Body of pancreas (tissue), 4 donors: ENCODE data around the gene WRNIP1. TPM values are rescaled to one million over a fixed set of nuclear protein-coding genes. Genes with fewer than 3 reads are reported as not detected.
A peak's percentile ranks its signal among the peaks of the same experiment; 100 is the strongest.

Experiments used
- ATAC-seq: fragments of 150-250 bp; one replicate; pipeline ENCODE4 v1.9.1; 2016
- DNase-seq, 4 donors: peaks; one replicate each; pipeline ENCODE4 v3.0.0-alpha.2; 2019
- H3K27ac ChIP-seq, 4 donors: fragments of 200-600 bp; sonication (generic); 1 replicate in 3 of 4; 2 replicates in 1 of 4; pipeline versions ENCODE4 v1.5.1 to v1.6.1; 2016 to 2019; ENCODE audit warnings: mild to moderate bottlenecking in 1 of 4, mixed read lengths in 1 of 4, moderate library complexity in 1 of 4
- H3K27me3 ChIP-seq, 2 donors: fragments of 200-600 bp; sonication (generic); one replicate each; pipeline ENCODE4 v1.6.0; 2016; ENCODE audit warnings: mild to moderate bottlenecking in 1 of 2
- H3K36me3 ChIP-seq, 2 donors: fragments of 200-600 bp; sonication (generic); replicated peaks in 1 of 2; 2 replicates each; pipeline ENCODE4 v1.5.1; 2016; ENCODE audit warnings: low read depth in 2 of 2; ENCODE audit not compliant: insufficient read depth in 1 of 2
- H3K4me1 ChIP-seq: fragments of 200-600 bp; sonication (generic); one replicate; pipeline ENCODE4 v1.6.0; 2016
- H3K4me3 ChIP-seq, 2 donors: fragments of 200-600 bp; sonication (generic); 1 replicate in 1 of 2; 2 replicates in 1 of 2; pipeline ENCODE4 v1.5.1; 2016 to 2019
- H3K9me3 ChIP-seq, 3 donors: fragments of 200-600 bp; sonication (generic); 1 replicate in 2 of 3; 2 replicates in 1 of 3; pipeline ENCODE4 v1.5.1; 2016
- CTCF ChIP-seq, 7 experiments: fragments of 450-650 bp in 4 of 7; fragments of 200-600 bp in 3 of 7; sonication (generic) in 3 of 7; IDR thresholded peaks; one replicate each; pipeline ENCODE4 v1.5.1; 2016 to 2019; ENCODE audit warnings: antibody characterized with exemption in 7 of 7
- POLR2A ChIP-seq, 3 donors: fragments of 450-650 bp; IDR thresholded peaks; one replicate each; pipeline ENCODE4 v1.6.1; 2016; ENCODE audit warnings: antibody characterized with exemption in 3 of 3, mild to moderate bottlenecking in 2 of 3
- WGBS, 2 donors: methylation state at CpG; one replicate each; pipeline ENCODE4 v1.1.5; 2017; 5-methylcytosine and 5-hydroxymethylcytosine counted together
- intact Hi-C: fragments of 100-400 bp; cut with DNase I; formaldehyde crosslinking; loops from one replicate; pipeline ENCODE4 v1.15.1; 2023
- total RNA-seq, 2 donors: library from RNA; depleted of rRNA; stranded (reverse); fragments of >200 nt; gene quantifications; one replicate each; pipeline ENCODE4 v1.1.0, GENCODE V29; 2016

WRNIP1 gene
- total RNA-seq, 2 donors from 2014 or later = 61.0 to 62.0 TPM

GRCh38 chr6:2786269-2786668 lies 21.1 kb downstream of the WRNIP1 start:
- intact Hi-C loops = loop anchor here (5.0 to 10.0 kb wide), 2 partner anchors 71 to 159 kb away; no protein-coding TSS in a partner anchor
- peaks cover 0 to 2% of the 10 kb centered on the region in 2 donors for H3K36me3 ChIP-seq
- H3K4me3 ChIP-seq = no peak overlapping the region
- no peaks in the 10 kb centered on the region for H3K9me3 ChIP-seq
- TF ChIP-seq POLR2A (IDR thresholded peaks at IDR 0.05) = no peak
- TF ChIP-seq CTCF (IDR thresholded peaks at IDR 0.05) = no peak
- H3K27ac ChIP-seq = no peak overlapping the region
- WGBS, 2 donors = 69 to 82% methylated on average over 4 of the region's 4 CpGs
- H3K27me3 ChIP-seq = no peaks in the 10 kb centered on the region
- peaks cover 16% of the 10 kb centered on the region for H3K4me1 ChIP-seq
- ATAC-seq (no peak), DNase-seq (no peak)

- 23 to 24% methylated on average over 11 of the region's 11 CpGs for WGBS, 2 donors
- DNase-seq (peak; percentile 84 to 90 (median 86)), ATAC-seq (peak; percentile 92)
- Histone ChIP-seq H3K36me3 (peaks cover 0 to 2% of the 10 kb centered on the region in 2 donors), H3K4me1 (peaks cover 31% of the 10 kb centered on the region), H3K27ac (peak overlapping the region; percentile 64 to 80 (median 74)), H3K27me3 (no peaks in the 10 kb centered on the region), H3K9me3 (no peaks in the 10 kb centered on the region), H3K4me3 (no peak overlapping the region)
- intact Hi-C loops = no loop called here
- TF ChIP-seq POLR2A (IDR thresholded peaks at IDR 0.05) (peak in 2 of 3 donors; percentile 33 to 39), CTCF (IDR thresholded peaks at IDR 0.05) (peak; percentile 61 to 95 (median 94))
Observed at GRCh38 chr6:2790588-2791449, 25.6 kb downstream of the WRNIP1 start.

- intact Hi-C loops = no loop called here
- TF ChIP-seq POLR2A (IDR thresholded peaks at IDR 0.05) (no peak), CTCF (IDR thresholded peaks at IDR 0.05) (no peak)
- no peaks in the 10 kb centered on the region for H3K27me3 ChIP-seq
- ATAC-seq = peak; percentile 51
- peak in 1 of 4 donors; percentile 42 for DNase-seq
- no peaks in the 10 kb centered on the region for H3K9me3 ChIP-seq
- peaks cover 32% of the 10 kb centered on the region for H3K4me1 ChIP-seq
- H3K27ac ChIP-seq = peak overlapping the region; percentile 64 to 80 (median 74)
- H3K36me3 ChIP-seq = peaks cover 0 to 2% of the 10 kb centered on the region in 2 donors
- 30 to 31% methylated on average over 4 of the region's 4 CpGs for WGBS, 2 donors
- H3K4me3 ChIP-seq = no peak overlapping the region
Observed at GRCh38 chr6:2791450-2791974, 26.3 kb downstream of the WRNIP1 start.

- WGBS, 2 donors = 81 to 88% methylated on average over 17 of the region's 17 CpGs
- Histone ChIP-seq H3K27me3 (no peaks in the 10 kb centered on the region), H3K4me3 (no peak overlapping the region), H3K27ac (peak overlapping the region; percentile 59 to 80 (median 72)), H3K36me3 (no peaks in the 10 kb centered on the region), H3K9me3 (no peaks in the 10 kb centered on the region), H3K4me1 (peaks cover 42% of the 10 kb centered on the region)
- intact Hi-C loops = no loop called here
- ATAC-seq = no peak
- DNase-seq = no peak
- TF ChIP-seq POLR2A (IDR thresholded peaks at IDR 0.05) = no peak
- no peak for TF ChIP-seq CTCF (IDR thresholded peaks at IDR 0.05)
Observed at GRCh38 chr6:2792330-2793110, 27.3 kb downstream of the WRNIP1 start.
